ENCODE results near the gene GALNTL6.

The GALNTL6 gene

GRCh38 chr4:172815499-172816164 lies 1002.4 kb downstream of the GALNTL6 start:
- no peaks in the 10 kb centered on the region for H3F3A ChIP-seq (ENCODE audit: insufficient read depth)
- H3K27me3 ChIP-seq (ENCODE audit: low read length), result no peaks in the 10 kb centered on the region
- H3K9ac ChIP-seq (ENCODE audit: low read length), result no peak overlapping the region
- H3K27ac ChIP-seq (ENCODE audit: low read depth, low read length), result no peak overlapping the region
- H3K9me2 ChIP-seq (replicated peaks; ENCODE audit: insufficient read depth, low read length), result no peaks in the 10 kb centered on the region
- H3K79me2 ChIP-seq (ENCODE audit: insufficient read depth, low read length), result no peaks in the 10 kb centered on the region
- H3K4me3 ChIP-seq (ENCODE audit: insufficient read depth, low read length, poor library complexity, severe bottlenecking), result no peak overlapping the region
- no peaks in the 10 kb centered on the region for H3K9me3 ChIP-seq (ENCODE audit: insufficient read depth, low read length)
- no peaks in the 10 kb centered on the region for H4K20me1 ChIP-seq (ENCODE audit: low read depth, low read length)
- no peak overlapping the region for H2AFZ ChIP-seq (ENCODE audit: low read depth, low read length, severe bottlenecking)
- no peak overlapping the region for H3K4me2 ChIP-seq (ENCODE audit: low read depth, low read length, poor library complexity, severe bottlenecking)
- no peaks in the 10 kb centered on the region for H3K36me3 ChIP-seq (ENCODE audit: low read length)
- TF ChIP-seq CTCF (IDR thresholded peaks at IDR 0.05; ENCODE audit: insufficient read depth, low read length, poor library complexity, severe bottlenecking) (no peak), EZH2phosphoT487 (conservative IDR thresholded peaks at IDR 0.05; ENCODE audit: low read length) (no peak)

- no peaks in the 10 kb centered on the region for H3K9me3 ChIP-seq (ENCODE audit: insufficient read depth, low read length)
- TF ChIP-seq CTCF (IDR thresholded peaks at IDR 0.05; ENCODE audit: insufficient read depth, low read length, poor library complexity, severe bottlenecking), result no peak
- no peak for TF ChIP-seq EZH2phosphoT487 (conservative IDR thresholded peaks at IDR 0.05; ENCODE audit: low read length)
- no peak overlapping the region for H3K4me3 ChIP-seq (ENCODE audit: insufficient read depth, low read length, poor library complexity, severe bottlenecking)
- H3K27ac ChIP-seq (ENCODE audit: low read depth, low read length), result no peak overlapping the region
- no peak overlapping the region for H3K4me2 ChIP-seq (ENCODE audit: low read depth, low read length, poor library complexity, severe bottlenecking)
- no peaks in the 10 kb centered on the region for H3K9me2 ChIP-seq (replicated peaks; ENCODE audit: insufficient read depth, low read length)
- no peaks in the 10 kb centered on the region for H3K79me2 ChIP-seq (ENCODE audit: insufficient read depth, low read length)
- H2AFZ ChIP-seq (ENCODE audit: low read depth, low read length, severe bottlenecking), result no peak overlapping the region
- no peaks in the 10 kb centered on the region for H3F3A ChIP-seq (ENCODE audit: insufficient read depth)
- H3K36me3 ChIP-seq (ENCODE audit: low read length), result no peaks in the 10 kb centered on the region
- no peaks in the 10 kb centered on the region for H3K27me3 ChIP-seq (ENCODE audit: low read length)
- no peaks in the 10 kb centered on the region for H4K20me1 ChIP-seq (ENCODE audit: low read depth, low read length)
- H3K9ac ChIP-seq (ENCODE audit: low read length), result no peak overlapping the region
Measured at GRCh38 chr4:172818901-172819300, 1005.7 kb downstream of the GALNTL6 start.

- Histone ChIP-seq H3K27me3 (ENCODE audit: low read length) (no peaks in the 10 kb centered on the region), H3K4me2 (ENCODE audit: low read depth, low read length, poor library complexity, severe bottlenecking) (no peak overlapping the region), H3K9me2 (replicated peaks; ENCODE audit: insufficient read depth, low read length) (no peaks in the 10 kb centered on the region), H3K27ac (ENCODE audit: low read depth, low read length) (no peak overlapping the region), H3K79me2 (ENCODE audit: insufficient read depth, low read length) (no peaks in the 10 kb centered on the region), H3K9ac (ENCODE audit: low read length) (no peak overlapping the region), H3K4me3 (ENCODE audit: insufficient read depth, low read length, poor library complexity, severe bottlenecking) (no peak overlapping the region), H3K9me3 (ENCODE audit: insufficient read depth, low read length) (no peaks in the 10 kb centered on the region), H3K36me3 (ENCODE audit: low read length) (no peaks in the 10 kb centered on the region), H4K20me1 (ENCODE audit: low read depth, low read length) (no peaks in the 10 kb centered on the region), H2AFZ (ENCODE audit: low read depth, low read length, severe bottlenecking) (no peak overlapping the region), H3F3A (ENCODE audit: insufficient read depth) (no peaks in the 10 kb centered on the region)
- TF ChIP-seq EZH2phosphoT487 (conservative IDR thresholded peaks at IDR 0.05; ENCODE audit: low read length) (no peak), CTCF (IDR thresholded peaks at IDR 0.05; ENCODE audit: insufficient read depth, low read length, poor library complexity, severe bottlenecking) (no peak)
Measured at GRCh38 chr4:172819353-172819752, 1006.1 kb downstream of the GALNTL6 start.
